HG02610 (cell line): ENCODE measurements around the gene TMEM253.

Experiments used
- ATAC-seq: cut with Tn5 transposase; IDR thresholded peaks from one replicate; pipeline ENCODE4 v1.9.1; 2021; ENCODE audit warnings: mild to moderate bottlenecking, moderate library complexity; ENCODE audit not compliant: unreplicated experiment

Gene TMEM253

DNA sequence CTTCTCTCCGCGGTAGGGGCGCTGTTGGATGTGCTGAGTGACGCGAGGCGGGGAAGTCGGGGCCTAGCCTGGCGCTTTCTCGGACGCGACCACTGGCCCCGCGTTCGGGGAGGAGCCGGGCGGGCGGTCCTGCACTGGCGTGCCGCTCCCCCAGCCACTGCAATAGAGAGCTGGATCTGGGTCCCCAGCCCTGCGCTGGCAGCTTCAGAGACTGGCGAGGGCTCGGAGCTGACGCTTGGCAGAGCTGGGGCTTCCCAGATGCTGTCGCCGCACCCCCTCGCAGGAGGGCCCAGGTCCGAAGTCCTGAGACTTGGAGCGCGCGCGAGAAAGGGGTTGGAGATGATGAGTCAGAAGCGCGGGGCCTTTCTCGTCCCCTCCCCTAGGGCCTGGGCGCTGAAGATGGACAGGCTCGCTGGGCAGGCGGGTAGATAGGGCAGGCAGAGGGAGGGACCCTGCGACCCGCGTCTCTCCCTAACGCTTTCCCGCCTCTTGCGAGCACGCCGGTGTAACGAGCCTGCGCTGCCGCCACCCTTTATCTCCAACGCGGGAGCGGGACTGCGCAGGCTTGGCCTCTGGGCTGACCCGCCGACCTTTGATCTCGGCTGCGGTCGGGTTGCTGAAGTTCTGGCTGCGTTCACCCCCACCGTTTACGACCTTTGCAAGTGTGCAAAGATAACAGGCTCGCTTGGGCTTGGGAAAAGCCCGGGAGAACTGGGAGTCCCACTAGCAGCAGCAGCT is 3.0 kb downstream of the TMEM253 start:
- ATAC-seq = peak; percentile 92

DNA sequence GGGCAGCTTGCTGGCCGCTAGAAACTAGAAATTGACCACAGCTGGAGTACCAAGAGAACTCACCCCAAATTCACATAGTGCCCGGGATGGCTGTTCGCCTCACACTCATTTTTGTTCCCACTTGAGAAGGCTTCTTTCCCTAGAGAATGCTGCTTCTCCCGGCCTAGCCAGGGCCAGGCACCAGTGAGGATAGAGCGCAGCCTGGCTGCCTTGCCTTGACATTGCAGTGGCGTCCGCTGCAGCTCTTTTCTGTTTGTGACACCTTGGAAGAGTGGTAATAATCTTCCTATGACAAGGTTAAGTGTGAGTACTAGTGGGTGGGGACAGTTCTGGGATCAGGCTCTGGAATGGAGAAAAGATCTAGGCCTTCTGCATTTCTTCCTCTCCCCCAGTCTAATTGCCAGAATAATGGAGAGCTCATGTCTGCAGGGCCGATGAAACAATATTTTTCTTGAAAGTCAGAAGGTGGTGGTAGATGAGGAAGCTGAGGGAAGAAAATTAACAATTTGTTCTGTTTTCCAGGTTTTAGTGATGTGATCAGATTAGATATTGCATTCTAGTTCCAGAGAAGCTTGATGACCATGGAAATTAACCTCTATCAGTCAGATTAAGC is 3.7 kb downstream of the TMEM253 start:
- peak; percentile 34 for ATAC-seq

DNA sequence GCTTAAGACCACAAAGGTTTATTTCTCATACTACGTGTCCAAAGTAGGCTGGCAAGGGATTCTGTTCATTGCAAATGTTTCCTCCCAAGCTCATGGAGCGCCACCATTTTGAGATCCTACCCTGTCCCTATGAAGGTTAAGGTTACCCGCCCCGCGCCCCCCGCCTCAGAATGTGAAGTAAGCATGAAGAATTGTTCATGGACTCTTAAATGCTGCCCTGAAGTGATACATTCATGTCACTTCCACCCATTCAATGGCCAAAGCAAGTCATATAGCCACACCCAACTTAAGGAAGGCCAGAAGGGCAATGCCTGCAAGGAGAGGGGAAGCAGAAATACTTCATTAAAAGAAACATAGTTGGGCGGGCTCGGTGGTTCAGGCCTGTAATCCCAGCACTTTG is 4.2 kb downstream of the TMEM253 start:
- no peak for ATAC-seq

DNA sequence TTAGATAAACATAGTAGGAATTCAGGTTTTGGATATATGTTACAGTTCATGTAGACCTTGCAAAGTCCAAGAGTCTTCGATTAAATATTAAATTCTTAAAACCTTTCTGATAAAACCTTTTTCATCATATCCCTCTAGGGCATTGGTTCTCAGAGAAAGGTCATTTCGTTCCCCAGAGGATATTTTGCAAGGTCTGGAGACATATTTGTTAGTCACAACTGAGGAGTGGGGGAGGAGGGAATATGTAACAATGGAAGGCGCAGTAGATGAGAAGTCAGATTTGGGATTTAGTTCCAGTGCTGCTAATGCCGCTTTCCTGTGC is 5.3 kb downstream of the TMEM253 start:
- ATAC-seq = no peak

DNA sequence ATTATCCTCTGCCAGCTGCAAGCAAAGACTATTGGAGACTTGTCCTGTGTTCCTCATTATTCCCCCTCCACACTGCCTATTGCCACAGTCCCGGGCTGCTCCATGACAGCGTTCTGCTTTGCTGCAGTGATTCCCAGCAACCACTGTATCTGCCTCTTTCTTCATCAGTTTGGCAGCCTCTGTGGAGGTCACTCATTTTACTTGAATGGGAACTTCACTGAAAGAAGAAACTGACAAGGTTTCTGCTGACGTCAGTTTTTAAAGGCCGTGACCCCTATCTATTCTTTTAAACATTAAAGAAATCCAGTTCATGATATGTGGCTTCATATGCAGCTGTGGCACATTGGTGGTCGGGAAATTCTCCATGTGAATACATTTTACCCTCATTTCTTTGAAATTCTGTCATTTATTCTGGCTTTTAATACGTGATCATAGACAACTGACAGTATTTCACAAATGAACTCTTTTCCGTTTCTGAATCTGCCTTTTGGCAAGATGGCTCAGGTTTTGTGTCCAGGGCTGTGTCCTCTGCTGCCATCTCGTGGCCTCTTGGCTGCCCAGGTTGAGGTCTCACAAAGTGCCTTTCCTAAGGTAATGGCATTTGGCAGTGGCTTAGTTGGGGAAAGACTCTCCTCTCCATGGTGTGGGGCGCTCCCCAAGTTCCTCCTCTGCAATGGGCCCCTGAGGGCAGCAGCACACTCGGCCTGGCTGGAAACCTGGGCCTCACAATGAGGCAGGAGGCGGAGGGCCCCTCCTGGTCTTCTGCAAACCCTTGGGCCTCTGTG is 5.8 kb downstream of the TMEM253 start:
- no peak for ATAC-seq

DNA sequence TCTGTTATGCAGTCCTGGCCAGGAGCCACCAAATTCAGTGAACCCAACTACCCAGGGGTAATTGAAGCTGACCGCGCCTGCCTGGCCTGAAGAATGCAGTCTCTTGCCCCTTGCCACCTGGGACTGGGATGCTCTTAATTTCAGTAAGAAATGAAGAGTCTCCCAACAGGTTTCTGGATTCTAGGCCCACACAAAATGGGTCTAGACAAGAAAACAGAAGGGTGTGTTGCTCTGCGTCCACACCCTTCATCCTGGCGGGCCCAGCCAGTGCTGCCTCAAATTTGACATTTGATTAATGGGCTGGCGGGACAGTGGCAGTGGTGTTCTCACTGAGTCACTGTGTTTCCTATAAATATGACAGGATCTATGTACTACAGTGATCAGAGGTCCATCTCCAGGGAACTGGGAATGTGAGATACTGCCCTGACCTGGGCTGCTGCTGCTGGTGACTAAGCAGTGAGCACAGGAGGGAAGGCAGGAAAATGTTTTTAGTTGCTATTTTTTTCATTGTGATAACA is 6.5 kb downstream of the TMEM253 start:
- no peak for ATAC-seq

DNA sequence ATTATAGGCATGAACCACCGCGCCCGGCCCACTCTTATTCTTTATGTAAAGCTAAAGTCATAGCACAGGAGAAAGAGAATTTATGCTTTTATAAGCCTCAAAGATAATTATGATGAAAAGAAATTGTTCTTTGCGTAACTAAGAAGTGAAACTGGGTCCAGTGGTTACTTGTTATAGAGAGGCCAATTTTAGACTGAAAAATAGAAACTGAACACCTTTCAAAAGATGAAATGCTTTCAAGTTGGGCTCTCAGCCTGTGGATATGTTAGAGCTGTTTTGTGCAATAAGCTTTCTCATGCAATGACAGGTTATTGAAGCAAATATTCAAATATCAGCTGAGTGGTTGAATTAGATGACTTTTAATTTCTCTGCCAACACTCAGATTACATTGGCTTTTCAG is 7.9 kb downstream of the TMEM253 start:
- ATAC-seq = no peak

DNA sequence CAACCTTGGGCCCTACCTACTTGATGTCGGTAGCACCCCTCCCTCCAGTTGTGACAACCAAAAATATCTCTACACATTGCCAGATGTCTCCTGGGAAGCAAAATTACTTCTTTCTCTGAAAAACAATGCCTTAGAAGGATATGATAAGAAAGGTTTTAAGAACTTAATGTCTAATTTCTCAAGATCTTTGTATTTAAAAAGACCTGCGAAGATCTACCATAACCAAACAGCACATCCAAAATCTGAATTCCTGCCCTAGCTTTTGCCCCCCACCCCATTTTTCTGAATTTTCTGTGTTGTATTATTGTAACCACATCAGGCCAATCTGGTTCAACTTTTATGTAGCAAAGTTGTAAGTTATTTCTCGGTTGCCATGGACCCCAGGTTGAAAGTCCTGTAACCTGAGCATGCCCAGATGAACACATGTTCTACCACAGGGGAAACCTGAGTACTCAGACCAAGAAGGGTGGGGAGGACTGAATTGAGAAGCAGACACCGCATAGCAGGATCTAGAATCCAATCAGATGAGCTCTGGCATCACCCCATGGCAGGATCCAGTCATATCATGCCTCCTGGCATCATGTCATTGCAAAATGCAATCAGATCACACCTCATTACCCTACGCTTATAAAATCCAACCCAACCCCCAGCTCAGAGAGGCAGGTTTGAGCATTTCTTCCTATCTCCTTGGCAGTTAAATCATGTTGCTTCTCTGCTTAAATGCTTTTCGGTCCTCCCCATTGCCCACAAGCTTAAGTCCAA is 8.7 kb downstream of the TMEM253 start:
- ATAC-seq = peak; percentile 84

DNA sequence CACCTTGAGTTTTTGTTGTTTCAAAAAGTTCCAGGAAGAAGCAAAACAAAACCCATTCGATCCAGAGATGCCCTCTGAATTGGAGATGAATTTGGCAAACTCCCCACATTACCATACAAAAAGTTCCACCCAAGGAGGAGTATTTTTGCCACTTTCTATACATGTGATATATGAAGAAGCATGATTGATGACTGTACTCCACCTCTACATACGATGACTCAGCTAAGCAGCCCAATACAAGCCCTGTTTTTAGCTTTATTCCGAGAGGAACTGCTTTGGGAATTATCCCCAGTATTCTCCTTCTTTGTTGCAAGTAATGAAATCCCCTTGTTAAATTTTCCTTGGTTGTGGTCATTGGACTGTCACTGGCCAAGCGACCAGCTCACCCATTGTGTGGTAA is 11.4 kb downstream of the TMEM253 start:
- ATAC-seq = no peak

DNA sequence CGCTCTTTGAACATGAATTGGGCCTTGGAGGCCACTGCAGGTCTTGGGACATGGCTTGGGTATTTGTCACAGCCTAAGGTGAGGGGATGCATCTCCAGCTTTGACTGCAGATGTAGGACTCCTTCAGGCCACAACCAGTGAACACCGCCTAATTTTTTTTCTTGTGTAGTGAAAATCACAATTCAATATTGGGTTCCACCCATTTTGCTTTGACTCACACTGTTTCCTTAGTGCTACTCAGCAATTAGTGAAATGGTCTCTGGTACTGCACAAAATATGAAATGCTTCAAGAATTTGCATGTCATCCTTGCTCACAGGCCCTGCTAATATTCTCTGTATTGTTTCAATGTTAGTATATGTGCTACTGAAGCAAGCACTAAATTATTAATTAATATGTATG is 12.5 kb downstream of the TMEM253 start:
- ATAC-seq = no peak

DNA sequence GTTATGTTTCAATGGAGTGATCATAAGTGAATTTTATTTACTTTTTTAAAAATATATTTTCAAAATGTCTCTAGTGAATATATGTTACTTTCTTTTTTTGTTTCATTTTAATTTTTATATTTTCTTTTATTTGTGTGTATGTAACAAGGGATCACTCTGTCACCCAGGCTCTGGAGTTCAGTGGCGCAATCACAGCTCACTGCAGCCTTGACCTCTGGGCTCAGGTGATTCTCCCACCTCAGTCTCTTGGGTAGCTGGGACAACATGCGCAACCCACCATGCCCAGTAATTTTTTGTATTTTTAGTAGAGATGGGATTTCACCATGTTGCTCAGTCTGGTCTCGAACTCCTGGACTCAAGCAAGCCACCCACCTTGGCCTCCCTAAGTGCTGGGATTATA is 18.1 kb downstream of the TMEM253 start:
- no peak for ATAC-seq

DNA sequence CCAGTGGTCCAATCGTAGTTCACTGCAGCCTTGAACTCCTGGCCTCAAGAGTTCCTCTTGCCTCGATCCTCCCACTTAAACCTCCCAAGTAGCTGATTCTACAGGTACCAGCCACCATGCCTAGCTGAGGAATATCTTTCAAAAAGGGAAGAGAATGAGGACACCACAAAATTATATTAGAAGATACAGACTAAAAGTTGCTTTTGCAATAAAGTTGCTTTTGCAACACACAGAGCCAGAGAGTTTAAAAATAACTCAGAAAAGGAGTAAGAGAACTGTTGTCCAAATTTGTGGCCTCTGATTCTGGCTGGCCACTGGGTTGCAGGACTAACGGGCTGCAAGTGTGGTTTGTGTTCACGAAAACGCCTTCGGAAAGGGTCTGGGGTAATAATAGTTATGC is 19.8 kb downstream of the TMEM253 start:
- ATAC-seq = no peak

DNA sequence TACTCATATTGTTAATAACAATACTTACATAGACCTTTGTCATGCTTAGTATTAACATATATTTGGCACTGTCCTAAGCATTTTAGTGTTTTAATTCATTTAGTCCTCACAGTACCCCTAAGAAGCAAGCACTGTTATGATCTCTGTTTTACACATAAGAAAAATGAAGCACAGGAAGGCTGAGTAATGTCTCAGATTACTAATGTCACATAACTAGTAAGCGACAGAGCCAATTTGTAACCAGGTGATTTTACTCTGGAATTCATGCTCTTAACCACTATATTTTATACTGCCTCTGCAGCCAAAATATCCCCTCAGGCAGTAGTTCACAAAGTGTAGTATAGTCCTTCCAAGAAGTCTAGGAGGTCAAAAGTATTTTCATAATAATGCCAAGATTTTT is 20.3 kb downstream of the TMEM253 start:
- no peak for ATAC-seq

DNA sequence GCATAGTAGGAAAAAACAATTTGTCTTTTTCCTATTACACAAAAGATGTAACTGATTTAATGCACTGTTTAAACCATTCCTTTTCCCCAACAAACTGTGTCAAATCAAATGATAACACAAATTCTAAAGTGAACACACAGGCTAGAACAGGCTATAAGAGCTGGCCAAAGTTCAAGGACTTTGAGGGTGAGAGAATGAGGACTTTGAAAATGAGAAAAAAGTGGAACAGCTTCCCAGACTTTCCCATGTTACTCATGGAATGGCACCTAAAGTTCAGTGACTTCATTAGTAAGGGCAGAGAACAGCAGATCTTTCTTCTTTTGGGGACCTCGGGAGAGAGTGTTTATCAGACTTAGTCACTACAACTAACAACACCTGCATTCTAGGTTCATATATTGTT is 22.6 kb downstream of the TMEM253 start:
- ATAC-seq = no peak

DNA sequence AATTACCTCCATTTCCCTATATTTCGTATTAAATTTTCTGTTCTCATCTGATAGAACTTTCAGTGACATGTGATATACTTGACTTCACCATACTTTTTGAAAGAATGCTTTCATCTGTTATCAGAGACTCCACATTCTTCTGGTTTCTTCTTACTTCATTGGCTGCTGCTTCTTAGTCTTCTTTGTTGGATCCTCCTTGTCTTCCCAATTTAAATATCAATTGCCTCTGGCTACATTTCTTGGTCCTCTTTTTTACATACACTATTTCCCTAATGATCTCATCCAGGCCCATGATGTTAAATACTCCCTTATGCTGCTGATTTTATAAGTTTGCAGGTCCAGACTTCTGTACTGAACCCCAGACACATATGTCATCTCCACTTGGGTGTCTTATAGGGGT is 33.0 kb downstream of the TMEM253 start:
- no peak for ATAC-seq

DNA sequence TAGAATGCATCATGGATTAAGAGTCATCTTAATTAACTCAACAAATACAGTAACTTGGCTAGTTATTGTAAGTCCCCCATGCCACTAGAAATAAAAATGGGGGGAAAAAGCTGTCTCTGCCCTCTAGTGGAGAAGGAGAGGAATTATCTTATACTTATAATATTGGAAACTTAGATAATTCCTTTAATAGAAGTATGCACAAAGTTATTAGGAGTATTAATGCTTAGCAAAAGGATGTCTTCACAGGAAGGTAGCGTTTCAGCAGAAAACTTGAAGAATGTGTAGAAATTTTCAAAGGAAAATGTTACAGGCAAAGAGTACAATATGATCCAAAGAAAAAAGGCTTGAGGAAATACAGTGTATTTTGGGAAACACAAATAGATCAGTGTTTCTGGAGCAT is 35.2 kb downstream of the TMEM253 start:
- no peak for ATAC-seq

DNA sequence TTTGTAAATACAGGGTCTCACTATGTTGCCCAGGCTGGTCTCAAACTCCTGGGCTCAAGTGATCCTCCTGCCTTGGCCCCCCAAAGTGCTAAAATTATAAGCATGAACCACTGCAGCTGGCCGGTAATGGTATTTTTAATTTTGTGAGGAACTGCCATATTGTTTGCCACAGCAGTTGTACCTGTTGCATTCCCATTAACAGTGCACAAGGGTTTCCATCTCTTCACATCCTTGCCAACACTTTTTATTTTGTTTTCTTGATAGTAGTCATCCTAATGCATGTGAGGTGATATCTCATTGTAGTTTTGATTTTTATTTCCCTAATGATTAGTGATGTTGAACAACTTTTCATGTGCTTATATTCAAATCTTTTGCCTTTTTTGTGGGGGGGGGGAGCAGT is 41.5 kb downstream of the TMEM253 start:
- no peak for ATAC-seq

DNA sequence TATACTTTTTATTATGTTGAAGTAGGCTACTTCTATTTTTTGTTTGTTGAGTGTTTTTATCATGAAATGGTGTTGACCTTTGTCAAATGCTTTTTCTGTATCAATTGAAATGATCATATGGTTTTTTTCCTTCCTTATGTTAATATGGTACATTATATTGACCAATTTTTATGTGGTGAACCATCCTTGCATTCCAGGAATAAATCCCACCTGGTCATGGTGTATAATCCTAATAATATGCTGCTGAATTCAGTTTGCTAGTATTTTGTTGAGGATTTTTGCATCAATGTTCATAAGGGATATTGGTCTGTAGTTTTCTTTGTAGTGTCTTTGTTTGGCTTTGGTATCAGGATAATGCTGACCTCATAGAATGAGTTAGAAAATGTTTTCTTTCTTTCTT is 44.6 kb downstream of the TMEM253 start:
- ATAC-seq = no peak

DNA sequence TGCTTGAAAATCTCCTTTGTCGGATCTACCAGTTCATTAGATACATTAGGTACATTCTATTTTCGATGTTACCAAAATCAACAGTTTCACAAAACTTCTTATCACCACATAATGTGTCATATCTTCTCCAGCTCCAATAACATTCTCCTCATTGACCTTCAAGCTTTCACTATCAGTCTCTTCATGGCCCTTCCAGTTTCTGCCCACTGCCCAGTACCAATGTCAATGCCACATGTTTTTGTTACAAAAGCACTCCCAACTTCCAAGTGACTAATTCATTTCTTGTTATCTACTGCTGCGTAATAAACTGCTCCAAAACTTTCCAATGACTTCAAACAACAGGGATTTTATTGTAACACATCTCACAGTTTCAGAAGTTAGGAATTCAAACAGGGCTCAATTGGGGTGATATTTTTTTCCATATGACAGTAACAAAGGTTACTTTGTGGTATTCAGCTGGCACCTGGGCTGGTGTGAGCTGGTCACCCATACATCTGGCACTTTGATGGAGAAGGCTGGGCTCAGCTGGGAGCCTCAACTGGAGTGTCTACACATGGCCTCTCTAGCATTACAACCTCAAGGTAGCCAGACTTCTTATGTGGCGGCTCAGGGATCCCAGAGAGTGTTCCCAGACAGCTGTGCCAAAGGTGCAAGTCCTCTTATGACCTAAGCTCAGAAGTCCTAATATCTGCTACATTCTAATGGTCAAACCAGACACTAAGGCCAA is 48.9 kb downstream of the TMEM253 start:
- ATAC-seq = no peak
